Measurements from ENCODE around the gene SLC25A21.
"Not testable (repeated sequence)": the region's sequence is repeated elsewhere in the genome, so short reads cannot be mapped to it uniquely, and the experiment has no call there.

The SLC25A21 gene

GRCh38 chr14:37186865-37187264 is 14.5 kb upstream of the SLC25A21 start:
- DNase-seq (ENCODE audit: low read depth in 2 of 2) = no peak

GRCh38 chr14:37185670-37186069 is 13.3 kb upstream of the SLC25A21 start:
- no peak for DNase-seq (ENCODE audit: low read depth in 2 of 2)

GRCh38 chr14:37184520-37184919 is 12.1 kb upstream of the SLC25A21 start:
- DNase-seq (ENCODE audit: low read depth in 2 of 2) = not testable (repeated sequence)

GRCh38 chr14:37181441-37181840 is 9.0 kb upstream of the SLC25A21 start:
- no peak for DNase-seq (ENCODE audit: low read depth in 2 of 2)

- not testable (repeated sequence) for DNase-seq (ENCODE audit: low read depth in 2 of 2)
These were observed 8.5 kb upstream of the SLC25A21 start for GRCh38 chr14:37180886-37181285.

- DNase-seq (ENCODE audit: low read depth in 2 of 2) = no peak
These were observed 7.6 kb upstream of the SLC25A21 start for GRCh38 chr14:37179896-37180502.

GRCh38 chr14:37172936-37173614 is 669 bp upstream of the SLC25A21 start:
- no peak for DNase-seq (ENCODE audit: low read depth in 2 of 2)

- DNase-seq (ENCODE audit: low read depth in 2 of 2) = no peak
These were observed 755 bp downstream of the SLC25A21 start for GRCh38 chr14:37171678-37172023.

- no peak for DNase-seq (ENCODE audit: low read depth in 2 of 2)
These were observed 1.4 kb downstream of the SLC25A21 start for GRCh38 chr14:37170993-37171392.

GRCh38 chr14:37170237-37170636 is 2.2 kb downstream of the SLC25A21 start:
- no peak for DNase-seq (ENCODE audit: low read depth in 2 of 2)

GRCh38 chr14:37168721-37169120 is 3.7 kb downstream of the SLC25A21 start:
- DNase-seq (ENCODE audit: low read depth in 2 of 2) = no peak

- DNase-seq (ENCODE audit: low read depth in 2 of 2) = no peak
These were observed 5.0 kb downstream of the SLC25A21 start for GRCh38 chr14:37167151-37168047.

GRCh38 chr14:37165794-37166193 is 6.6 kb downstream of the SLC25A21 start:
- no peak for DNase-seq (ENCODE audit: low read depth in 2 of 2)

GRCh38 chr14:37162307-37162706 is 10.1 kb downstream of the SLC25A21 start:
- DNase-seq (ENCODE audit: low read depth in 2 of 2) = not testable (repeated sequence)

- no peak for DNase-seq (ENCODE audit: low read depth in 2 of 2)
These were observed 14.4 kb downstream of the SLC25A21 start for GRCh38 chr14:37157987-37158386.

GRCh38 chr14:37153483-37153882 is 18.9 kb downstream of the SLC25A21 start:
- no peak for DNase-seq (ENCODE audit: low read depth in 2 of 2)

GRCh38 chr14:37153005-37153404 is 19.4 kb downstream of the SLC25A21 start:
- no peak for DNase-seq (ENCODE audit: low read depth in 2 of 2)

- DNase-seq (ENCODE audit: low read depth in 2 of 2) = no peak
These were observed 22.0 kb downstream of the SLC25A21 start for GRCh38 chr14:37150414-37150813.

GRCh38 chr14:37147310-37147880 is 25.0 kb downstream of the SLC25A21 start:
- DNase-seq (ENCODE audit: low read depth in 2 of 2) = no peak

GRCh38 chr14:37146438-37146837 is 26.0 kb downstream of the SLC25A21 start:
- not testable (repeated sequence) for DNase-seq (ENCODE audit: low read depth in 2 of 2)

- no peak for DNase-seq (ENCODE audit: low read depth in 2 of 2)
These were observed 27.0 kb downstream of the SLC25A21 start for GRCh38 chr14:37145395-37145794.

- no peak for DNase-seq (ENCODE audit: low read depth in 2 of 2)
These were observed 27.6 kb downstream of the SLC25A21 start for GRCh38 chr14:37144729-37145363.

All from stimulated activated CD4-positive, alpha-beta T cell treated with anti-CD3 and anti-CD28 coated beads, Interleukin-1b, Interleukin-23, amount 100 ng/mL, for 1 hour (primary cell).